ENCODE data around the gene TTC34.

GRCh38 chr1:2645776-2646175 lies 155.7 kb downstream of the TTC34 start:
- no peak for TF ChIP-seq CTCF (IDR thresholded peaks at IDR 0.05 in 4 of 5, conservative IDR thresholded peaks at IDR 0.05 in 1 of 5)
- TF ChIP-seq POLR2A (IDR thresholded peaks at IDR 0.05) = no peak
